SK-N-SH (cell line): ENCODE data around the gene CENPP. TPM values are rescaled to one million over a fixed set of nuclear protein-coding genes. Genes with fewer than 3 reads are reported as not detected.

Experiments used
- CTCF ChIA-PET: fragments of 300-600, 350-600 bp; formaldehyde crosslinking; extraction: SDS; loops from one replicate; lab custom pipeline; 2021; lab: Yijun Ruan, JAX
- POLR2A ChIA-PET: fragments of 350-600 bp; sonication (Branson Sonifier 250); formaldehyde crosslinking; extraction: SDS; loops from one replicate; lab custom pipeline; 2020; ENCODE audit warnings: antibody characterized with exemption, inconsistent platforms; lab: Yijun Ruan, JAX
- DNase-seq: peaks from one replicate; pipeline ENCODE4 v3.0.0; 2012
- H2AFZ ChIP-seq: fragments of 200-600 bp; sonication (generic); 2 replicates; pipeline ENCODE4 v1.8.1; 2016; ENCODE audit warnings: antibody characterized with exemption, mild to moderate bottlenecking, low read depth
- H3F3A ChIP-seq: fragments of 200-600 bp; sonication (generic); replicated peaks from 2 replicates; pipeline ENCODE3; 2016; ENCODE audit warnings: antibody characterized with exemption, mild to moderate bottlenecking; ENCODE audit not compliant: insufficient read depth
- H3K27ac ChIP-seq, 2 experiments: fragments of 200-500 bp in 1 of 2; fragments of 200-600 bp in 1 of 2; sonication (Bioruptor generic) in 1 of 2; sonication (generic), shearing (Covaris generic) in 1 of 2; 2 replicates each; pipeline versions ENCODE4 v1.5.1 to v1.6.1; 2014 to 2016; ENCODE audit warnings: low read depth in 2 of 2, inconsistent platforms in 1 of 2, low read length in 1 of 2, mild to moderate bottlenecking in 1 of 2, mixed read lengths in 1 of 2
- H3K27me3 ChIP-seq: fragments of 200-600 bp; sonication (generic), shearing (Covaris generic); 2 replicates; pipeline ENCODE4 v1.6.1; 2016; ENCODE audit warnings: mixed run types; ENCODE audit not compliant: insufficient read depth
- H3K36me3 ChIP-seq, 2 experiments: fragments of 200-500 bp in 1 of 2; fragments of 200-600 bp in 1 of 2; sonication (Bioruptor generic) in 1 of 2; sonication (generic) in 1 of 2; replicated peaks in 1 of 2; 2 replicates each; pipeline versions ENCODE3 to v1.5.1; 2014 to 2016; ENCODE audit warnings: low read length in 1 of 2, mild to moderate bottlenecking in 1 of 2; ENCODE audit not compliant: insufficient read depth in 2 of 2, control insufficient read depth in 1 of 2
- H3K4me1 ChIP-seq, 2 experiments: fragments of 200-500 bp in 1 of 2; fragments of 200-600 bp in 1 of 2; sonication (Bioruptor generic) in 1 of 2; sonication (generic), shearing (Covaris generic) in 1 of 2; 2 replicates each; pipeline versions ENCODE4 v1.5.1 to v1.6.1; 2014 to 2016; ENCODE audit warnings: low read depth in 1 of 2, low read length in 1 of 2, mixed run types in 1 of 2; ENCODE audit not compliant: insufficient read depth in 2 of 2, control insufficient read depth in 1 of 2
- H3K4me2 ChIP-seq: fragments of 200-600 bp; sonication (generic), shearing (Covaris generic); 2 replicates; pipeline ENCODE4 v1.6.1; 2017; ENCODE audit warnings: mixed run types
- H3K4me3 ChIP-seq, 2 experiments: fragments of 200-500 bp in 1 of 2; fragments of 200-600 bp in 1 of 2; sonication (Bioruptor generic) in 1 of 2; sonication (generic), shearing (Covaris generic) in 1 of 2; 2 replicates each; pipeline versions ENCODE4 v1.5.1 to v1.8.1; 2014 to 2016; ENCODE audit warnings: low read depth in 2 of 2, inconsistent platforms in 1 of 2, low read length in 1 of 2, mild to moderate bottlenecking in 1 of 2, mixed read lengths in 1 of 2, moderate library complexity in 1 of 2
- H3K79me2 ChIP-seq: fragments of 200-600 bp; sonication (generic); 2 replicates; pipeline ENCODE4 v1.8.1; 2017; ENCODE audit warnings: mild to moderate bottlenecking; ENCODE audit not compliant: insufficient read depth
- H3K9ac ChIP-seq: fragments of 200-600 bp; sonication (generic); 2 replicates; pipeline ENCODE4 v1.6.1; 2017; ENCODE audit warnings: mixed run types
- H3K9me2 ChIP-seq: fragments of 200-600 bp; sonication (generic); 2 replicates; pipeline ENCODE4 v1.6.1; 2017; ENCODE audit warnings: mixed run types
- H3K9me3 ChIP-seq: fragments of 200-600 bp; sonication (generic); 2 replicates; pipeline ENCODE4 v1.6.1; 2017; ENCODE audit warnings: mixed run types, mild to moderate bottlenecking, moderate library complexity
- H4K20me1 ChIP-seq: fragments of 200-600 bp; sonication (generic); 2 replicates; pipeline ENCODE4 v1.6.1; 2017; ENCODE audit warnings: mild to moderate bottlenecking, mixed run types; ENCODE audit not compliant: insufficient read depth
- ELF1 ChIP-seq: IDR thresholded peaks from 2 replicates; pipeline ENCODE4 v1.4.0; 2012
- EZH2phosphoT487 ChIP-seq: fragments of 200-600 bp; sonication (generic); IDR thresholded peaks from 2 replicates; pipeline ENCODE4 v1.6.1; 2017; ENCODE audit warnings: low read depth, mixed run types, mild to moderate bottlenecking, antibody characterized with exemption, moderate library complexity, borderline replicate concordance
- FOXJ3 ChIP-seq: sonication (generic); formaldehyde crosslinking; IDR thresholded peaks from 2 replicates; pipeline ENCODE4 v1.5.1; 2020; ENCODE audit warnings: mild to moderate bottlenecking, missing genetic modification reagents
- FOXM1 ChIP-seq: IDR thresholded peaks from 2 replicates; pipeline ENCODE4 v1.4.0; 2012; ENCODE audit warnings: low read depth, mild to moderate bottlenecking
- JUND ChIP-seq: IDR thresholded peaks from 2 replicates; pipeline ENCODE4 v1.4.0; 2012
- MAX ChIP-seq: IDR thresholded peaks from 2 replicates; pipeline ENCODE4 v1.4.0; 2012; ENCODE audit warnings: low read depth
- MEF2A ChIP-seq: IDR thresholded peaks from 2 replicates; pipeline ENCODE4 v1.4.0; 2012; ENCODE audit warnings: low read depth, borderline replicate concordance
- MXI1 ChIP-seq: IDR thresholded peaks from 2 replicates; pipeline ENCODE4 v1.6.1; 2012; ENCODE audit warnings: mild to moderate bottlenecking, low read depth, low read length, improper control_type of control experiment
- NRF1 ChIP-seq: IDR thresholded peaks from 2 replicates; pipeline ENCODE4 v1.6.1; 2012; ENCODE audit warnings: low read depth, mild to moderate bottlenecking, low read length
- PBX3 ChIP-seq: IDR thresholded peaks from 2 replicates; pipeline ENCODE4; 2012
- POLR2AphosphoS5 ChIP-seq: IDR thresholded peaks from 2 replicates; pipeline ENCODE4 v1.6.1; 2012; ENCODE audit warnings: low read depth, low read length
- RCOR1 ChIP-seq: fragments of 150-350 bp; IDR thresholded peaks from 2 replicates; pipeline ENCODE4 v1.6.1; 2017; ENCODE audit warnings: antibody characterized with exemption, low read length
- REST ChIP-seq: IDR thresholded peaks from 2 replicates; pipeline ENCODE4 v1.6.1; 2012; ENCODE audit warnings: mild to moderate bottlenecking, low read depth, low read length, moderate library complexity
- RXRA ChIP-seq: IDR thresholded peaks from 2 replicates; pipeline ENCODE4 v1.4.0; 2012; ENCODE audit warnings: low read depth, mild to moderate bottlenecking, borderline replicate concordance
- SIN3A ChIP-seq: IDR thresholded peaks from 2 replicates; pipeline ENCODE4 v1.6.1; 2012; ENCODE audit warnings: low read depth, mild to moderate bottlenecking, low read length, moderate library complexity, borderline replicate concordance
- TCF12 ChIP-seq: IDR thresholded peaks from 2 replicates; pipeline ENCODE4 v1.4.0; 2012
- USF1 ChIP-seq: IDR thresholded peaks from 2 replicates; pipeline ENCODE4 v1.4.0; 2012; ENCODE audit warnings: low read depth, borderline replicate concordance
- WGBS: methylation state at CpG from one replicate; pipeline ENCODE4 v1.1.6; 2017; ENCODE audit warnings: low lambda C conversion rate; 5-methylcytosine and 5-hydroxymethylcytosine counted together
- polyA plus RNA-seq, 3 experiments: library from polyadenylated mRNA; depleted of rRNA; stranded (reverse); fragments of >200 nt; gene quantifications; 2 replicates each; pipeline ENCODE4 v1.2.3, GENCODE V29; 2012

Gene CENPP
- polyA plus RNA-seq, 1 of the 3 experiments (the other 2 are of a cell fraction), result 1.3 TPM

- CTCF ChIA-PET, result interaction anchor here (2.0 kb wide), 1 partner anchor 159 kb away, joined by 9 read pairs; no protein-coding TSS in a partner anchor
- H3K27me3 ChIP-seq, result no peaks in the 10 kb centered on the region
- POLR2A ChIA-PET, result no interaction called here
- DNase-seq, result no peak
- H3F3A ChIP-seq, result peaks cover 6% of the 10 kb centered on the region
- H3K4me3 ChIP-seq, result no peak overlapping the region
- peaks cover 2% of the 10 kb centered on the region; the same call in 1 of the 2 replicates for H3K79me2 ChIP-seq
- H2AFZ ChIP-seq, result no peak overlapping the region
- H3K9me2 ChIP-seq, result no peaks in the 10 kb centered on the region
- peaks cover 65 to 77% of the 10 kb centered on the region in 2 experiments for H3K36me3 ChIP-seq
- H3K27ac ChIP-seq, result no peak overlapping the region
- no peaks in the 10 kb centered on the region for H4K20me1 ChIP-seq
- no peak overlapping the region for H3K4me2 ChIP-seq
- no peaks in the 10 kb centered on the region for H3K9me3 ChIP-seq
- no peak for TF ChIP-seq JUND
- no peak for TF ChIP-seq REST
- no peak for TF ChIP-seq NRF1
- no peak for TF ChIP-seq PBX3
- TF ChIP-seq SIN3A, result no peak
- TF ChIP-seq RXRA, result no peak
- no peak for TF ChIP-seq FOXM1
- no peak for TF ChIP-seq RCOR1
- TF ChIP-seq POLR2AphosphoS5, result no peak
- no peak for TF ChIP-seq EZH2phosphoT487
- TF ChIP-seq MAX, result no peak
- no peak for TF ChIP-seq ELF1
- no peak for TF ChIP-seq USF1
- TF ChIP-seq FOXJ3 (CRISPR knock-in tag), result no peak
- no peak for TF ChIP-seq MEF2A
- no peak for TF ChIP-seq MXI1
- TF ChIP-seq TCF12, result no peak
- TF ChIP-seq, all 33 proteins: peak for 0
- no peak overlapping the region for H3K9ac ChIP-seq
- peaks cover 4 to 5% of the 10 kb centered on the region in 2 experiments; a peak in 2 of 4 replicates for H3K4me1 ChIP-seq
- WGBS, result 67% methylated on average over 1 of the region's 1 CpG
Observed at GRCh38 chr9:92299116-92299515, 26.6 kb upstream of the CENPP start.
